Measurements from ENCODE around the gene TMEM108.
A peak's percentile ranks its signal among the peaks of the same experiment; 100 is the strongest.

TMEM108 gene

GRCh38 chr3:133371676-133372075 is 333.5 kb downstream of the TMEM108 start:
- peaks cover 21% of the 10 kb centered on the region for H3K27me3 ChIP-seq (replicated peaks; ENCODE audit: control insufficient read depth, insufficient read depth, low read length)
- no peak overlapping the region for H3K9ac ChIP-seq (ENCODE audit: low read length)
- no peaks in the 10 kb centered on the region for H3K4me1 ChIP-seq (ENCODE audit: control insufficient read depth, insufficient read depth, low read length)
- H3K9me3 ChIP-seq (ENCODE audit: control insufficient read depth, low read length) = peaks cover 3% of the 10 kb centered on the region
- DNase-seq (ENCODE audit: low read depth) = no peak
- no peaks in the 10 kb centered on the region for H3K36me3 ChIP-seq (ENCODE audit: control insufficient read depth, insufficient read depth, low read length, severe bottlenecking)
- H3K4me3 ChIP-seq (ENCODE audit: low read length) = no peak overlapping the region

DNA sequence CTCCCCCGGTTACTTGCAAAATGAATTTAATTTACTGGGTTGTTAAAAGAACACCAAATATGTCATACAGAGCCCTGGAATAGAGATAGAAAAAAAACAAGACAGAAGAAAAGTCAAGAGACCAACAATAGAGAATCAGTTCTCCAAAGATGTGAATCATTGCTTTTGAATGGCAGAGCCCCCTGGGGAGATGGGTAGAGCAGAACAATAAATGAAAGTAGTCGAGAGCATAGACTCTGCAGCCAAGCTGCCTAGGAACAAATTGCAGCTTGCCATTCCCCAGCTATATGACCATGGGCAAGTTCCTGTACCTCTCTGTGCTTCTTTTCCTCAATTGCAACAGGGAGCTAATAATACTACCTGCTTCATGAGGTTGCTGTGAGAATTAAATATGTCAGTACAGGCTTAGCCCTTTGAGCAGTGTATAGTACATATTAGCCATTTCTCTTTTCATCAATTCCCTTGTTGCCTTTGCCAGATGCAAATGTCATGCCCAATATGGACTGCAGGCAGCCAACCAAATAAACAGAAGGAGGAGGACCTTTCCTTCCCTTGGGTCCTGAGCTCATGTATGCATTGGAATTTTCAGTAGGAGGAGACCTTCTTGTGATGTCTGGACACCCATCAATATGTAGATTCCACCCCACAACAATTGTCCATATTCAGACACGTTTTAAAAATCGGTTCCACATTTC is 336.7 kb downstream of the TMEM108 start:
- Histone ChIP-seq H3K9me3 (ENCODE audit: control insufficient read depth, low read length) (no peaks in the 10 kb centered on the region), H3K9ac (ENCODE audit: low read length) (no peak overlapping the region), H3K4me1 (ENCODE audit: control insufficient read depth, insufficient read depth, low read length) (no peaks in the 10 kb centered on the region), H3K36me3 (ENCODE audit: control insufficient read depth, insufficient read depth, low read length, severe bottlenecking) (no peaks in the 10 kb centered on the region), H3K27me3 (replicated peaks; ENCODE audit: control insufficient read depth, insufficient read depth, low read length) (peaks cover 3% of the 10 kb centered on the region), H3K4me3 (ENCODE audit: low read length) (no peak overlapping the region)
- no peak for DNase-seq (ENCODE audit: low read depth)

DNA sequence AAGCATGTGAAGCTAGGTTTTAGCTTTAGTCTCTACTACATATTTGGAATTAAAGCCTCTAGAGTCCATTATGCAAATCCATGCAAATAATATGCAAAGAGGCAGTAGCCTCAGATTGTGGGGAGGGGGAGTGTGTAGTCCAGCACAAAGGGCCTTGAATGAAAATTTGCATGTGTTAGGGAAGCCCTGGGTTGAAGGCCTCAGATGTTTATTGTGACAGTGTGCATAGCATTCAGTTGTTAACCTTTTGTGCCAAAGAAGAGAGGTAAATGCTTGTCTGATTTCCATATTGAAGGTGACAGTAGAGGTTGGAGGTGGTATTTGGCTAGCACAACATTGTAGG is 337.2 kb downstream of the TMEM108 start:
- DNase-seq (ENCODE audit: low read depth) = no peak
- Histone ChIP-seq H3K4me3 (ENCODE audit: low read length) (no peak overlapping the region), H3K9ac (ENCODE audit: low read length) (no peak overlapping the region), H3K27me3 (replicated peaks; ENCODE audit: control insufficient read depth, insufficient read depth, low read length) (peaks cover 3% of the 10 kb centered on the region), H3K4me1 (ENCODE audit: control insufficient read depth, insufficient read depth, low read length) (no peaks in the 10 kb centered on the region), H3K9me3 (ENCODE audit: control insufficient read depth, low read length) (no peaks in the 10 kb centered on the region), H3K36me3 (ENCODE audit: control insufficient read depth, insufficient read depth, low read length, severe bottlenecking) (no peaks in the 10 kb centered on the region)

DNA sequence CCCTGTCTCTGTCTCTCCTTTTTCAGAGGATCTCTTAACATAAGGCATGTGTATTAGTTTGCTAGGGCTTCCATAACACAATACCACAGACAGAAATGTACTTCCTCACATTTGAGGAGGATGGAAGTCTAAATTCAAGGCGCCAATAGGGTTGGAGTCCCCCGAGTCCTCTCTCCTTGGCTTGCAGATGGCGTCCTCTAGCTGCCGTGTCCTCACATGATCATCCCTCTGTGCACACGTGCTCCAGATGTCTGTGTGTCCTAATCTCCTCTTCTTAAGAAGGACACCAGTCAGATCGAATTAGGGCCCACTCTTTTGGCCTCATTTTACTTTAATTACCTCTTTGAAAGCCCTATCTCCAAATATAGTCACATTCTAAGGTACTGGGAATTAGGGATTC is 338.6 kb downstream of the TMEM108 start:
- Histone ChIP-seq H3K4me1 (ENCODE audit: control insufficient read depth, insufficient read depth, low read length) (no peaks in the 10 kb centered on the region), H3K36me3 (ENCODE audit: control insufficient read depth, insufficient read depth, low read length, severe bottlenecking) (no peaks in the 10 kb centered on the region), H3K27me3 (replicated peaks; ENCODE audit: control insufficient read depth, insufficient read depth, low read length) (peaks cover 9% of the 10 kb centered on the region), H3K4me3 (ENCODE audit: low read length) (no peak overlapping the region), H3K9me3 (ENCODE audit: control insufficient read depth, low read length) (no peaks in the 10 kb centered on the region), H3K9ac (ENCODE audit: low read length) (no peak overlapping the region)
- no peak for DNase-seq (ENCODE audit: low read depth)

DNA sequence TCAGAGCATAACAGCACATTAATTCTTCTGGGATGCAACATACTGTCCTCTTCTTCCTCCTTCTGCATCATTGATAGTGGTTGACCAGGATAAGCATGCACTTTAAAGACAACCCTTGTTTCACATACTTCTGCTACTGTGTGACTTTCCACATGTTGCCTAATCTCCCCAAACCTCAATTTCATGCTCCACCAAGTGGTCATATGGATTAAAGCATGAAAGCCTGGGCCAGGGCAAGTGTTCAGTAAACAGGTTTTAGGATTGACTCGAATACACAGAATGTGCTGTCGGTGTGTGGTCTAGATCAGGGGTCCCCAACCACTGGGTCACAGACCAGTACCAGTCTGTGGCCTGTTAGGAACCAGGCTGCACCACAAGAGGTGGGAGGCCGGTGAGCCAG is 339.2 kb downstream of the TMEM108 start:
- no peak overlapping the region for H3K4me3 ChIP-seq (ENCODE audit: low read length)
- no peaks in the 10 kb centered on the region for H3K9me3 ChIP-seq (ENCODE audit: control insufficient read depth, low read length)
- H3K4me1 ChIP-seq (ENCODE audit: control insufficient read depth, insufficient read depth, low read length) = no peaks in the 10 kb centered on the region
- peak; percentile 71 for DNase-seq (ENCODE audit: low read depth)
- peaks cover 13% of the 10 kb centered on the region for H3K27me3 ChIP-seq (replicated peaks; ENCODE audit: control insufficient read depth, insufficient read depth, low read length)
- H3K36me3 ChIP-seq (ENCODE audit: control insufficient read depth, insufficient read depth, low read length, severe bottlenecking) = no peaks in the 10 kb centered on the region
- no peak overlapping the region for H3K9ac ChIP-seq (ENCODE audit: low read length)

GRCh38 chr3:133379926-133380325 is 341.7 kb downstream of the TMEM108 start:
- H3K4me3 ChIP-seq (ENCODE audit: low read length) = no peak overlapping the region
- H3K9ac ChIP-seq (ENCODE audit: low read length) = no peak overlapping the region
- peaks cover 30% of the 10 kb centered on the region for H3K27me3 ChIP-seq (replicated peaks; ENCODE audit: control insufficient read depth, insufficient read depth, low read length)
- H3K36me3 ChIP-seq (ENCODE audit: control insufficient read depth, insufficient read depth, low read length, severe bottlenecking) = no peaks in the 10 kb centered on the region
- no peak for DNase-seq (ENCODE audit: low read depth)
- H3K9me3 ChIP-seq (ENCODE audit: control insufficient read depth, low read length) = no peaks in the 10 kb centered on the region
- no peaks in the 10 kb centered on the region for H3K4me1 ChIP-seq (ENCODE audit: control insufficient read depth, insufficient read depth, low read length)

- Histone ChIP-seq H3K4me3 (ENCODE audit: low read length) (no peak overlapping the region), H3K9ac (ENCODE audit: low read length) (no peak overlapping the region), H3K4me1 (ENCODE audit: control insufficient read depth, insufficient read depth, low read length) (no peaks in the 10 kb centered on the region), H3K27me3 (replicated peaks; ENCODE audit: control insufficient read depth, insufficient read depth, low read length) (peaks cover 36% of the 10 kb centered on the region), H3K9me3 (ENCODE audit: control insufficient read depth, low read length) (no peaks in the 10 kb centered on the region), H3K36me3 (ENCODE audit: control insufficient read depth, insufficient read depth, low read length, severe bottlenecking) (no peaks in the 10 kb centered on the region)
- DNase-seq (ENCODE audit: low read depth) = no peak
These were observed 342.5 kb downstream of the TMEM108 start for GRCh38 chr3:133380481-133381225.

GRCh38 chr3:133381346-133382109 is 343.3 kb downstream of the TMEM108 start:
- Histone ChIP-seq H3K4me1 (ENCODE audit: control insufficient read depth, insufficient read depth, low read length) (no peaks in the 10 kb centered on the region), H3K27me3 (replicated peaks; ENCODE audit: control insufficient read depth, insufficient read depth, low read length) (peaks cover 41% of the 10 kb centered on the region), H3K4me3 (ENCODE audit: low read length) (no peak overlapping the region), H3K9ac (ENCODE audit: low read length) (no peak overlapping the region), H3K36me3 (ENCODE audit: control insufficient read depth, insufficient read depth, low read length, severe bottlenecking) (no peaks in the 10 kb centered on the region), H3K9me3 (ENCODE audit: control insufficient read depth, low read length) (no peaks in the 10 kb centered on the region)
- no peak for DNase-seq (ENCODE audit: low read depth)

GRCh38 chr3:133383175-133383574 is 345.0 kb downstream of the TMEM108 start:
- peaks cover 45% of the 10 kb centered on the region for H3K27me3 ChIP-seq (replicated peaks; ENCODE audit: control insufficient read depth, insufficient read depth, low read length)
- no peak overlapping the region for H3K4me3 ChIP-seq (ENCODE audit: low read length)
- no peaks in the 10 kb centered on the region for H3K36me3 ChIP-seq (ENCODE audit: control insufficient read depth, insufficient read depth, low read length, severe bottlenecking)
- no peaks in the 10 kb centered on the region for H3K9me3 ChIP-seq (ENCODE audit: control insufficient read depth, low read length)
- H3K4me1 ChIP-seq (ENCODE audit: control insufficient read depth, insufficient read depth, low read length) = no peaks in the 10 kb centered on the region
- H3K9ac ChIP-seq (ENCODE audit: low read length) = no peak overlapping the region
- no peak for DNase-seq (ENCODE audit: low read depth)

- H3K9ac ChIP-seq (ENCODE audit: low read length) = no peak overlapping the region
- no peaks in the 10 kb centered on the region for H3K4me1 ChIP-seq (ENCODE audit: control insufficient read depth, insufficient read depth, low read length)
- no peaks in the 10 kb centered on the region for H3K9me3 ChIP-seq (ENCODE audit: control insufficient read depth, low read length)
- H3K36me3 ChIP-seq (ENCODE audit: control insufficient read depth, insufficient read depth, low read length, severe bottlenecking) = no peaks in the 10 kb centered on the region
- no peak overlapping the region for H3K4me3 ChIP-seq (ENCODE audit: low read length)
- DNase-seq (ENCODE audit: low read depth) = no peak
- peaks cover 45% of the 10 kb centered on the region for H3K27me3 ChIP-seq (replicated peaks; ENCODE audit: control insufficient read depth, insufficient read depth, low read length)
These were observed 345.6 kb downstream of the TMEM108 start for GRCh38 chr3:133383741-133384140.

- DNase-seq (ENCODE audit: low read depth) = peak; percentile 67
- H3K9me3 ChIP-seq (ENCODE audit: control insufficient read depth, low read length) = no peaks in the 10 kb centered on the region
- no peak overlapping the region for H3K4me3 ChIP-seq (ENCODE audit: low read length)
- peaks cover 48% of the 10 kb centered on the region for H3K27me3 ChIP-seq (replicated peaks; ENCODE audit: control insufficient read depth, insufficient read depth, low read length)
- no peak overlapping the region for H3K9ac ChIP-seq (ENCODE audit: low read length)
- H3K4me1 ChIP-seq (ENCODE audit: control insufficient read depth, insufficient read depth, low read length) = no peaks in the 10 kb centered on the region
- H3K36me3 ChIP-seq (ENCODE audit: control insufficient read depth, insufficient read depth, low read length, severe bottlenecking) = no peaks in the 10 kb centered on the region
These were observed 346.3 kb downstream of the TMEM108 start for GRCh38 chr3:133384331-133385027.

All from adipocyte (in vitro differentiated cells).